Bronchial epithelial cell (primary cell): ENCODE measurements around the gene FSTL4. TPM values are rescaled to one million over a fixed set of nuclear protein-coding genes. Genes with fewer than 3 reads are reported as not detected.
"Not testable (repeated sequence)": the region's sequence is repeated elsewhere in the genome, so short reads cannot be mapped to it uniquely, and the experiment has no call there.

Experiments used
- DNase-seq: peaks from one replicate; pipeline ENCODE4 v3.0.0-alpha.2; 2010; ENCODE audit warnings: low read depth
- FAIRE-seq: peaks from 2 replicates; lab custom pipeline; 2011; peaks lifted over from hg19 to GRCh38; lab: Jason Lieb, UNC
- H3K27me3 ChIP-seq: 2 replicates; pipeline ENCODE4 v1.5.1; 2011; ENCODE audit warnings: low read length; ENCODE audit not compliant: control insufficient read depth, insufficient read depth
- H3K36me3 ChIP-seq: 2 replicates; pipeline ENCODE4 v1.5.1; 2011; ENCODE audit warnings: low read length; ENCODE audit not compliant: control insufficient read depth, insufficient read depth
- H3K4me3 ChIP-seq: 2 replicates; pipeline ENCODE4 v1.5.1; 2011; ENCODE audit warnings: mild to moderate bottlenecking, low read depth, low read length, control low read depth
- total RNA-seq: library from RNA; depleted of rRNA; stranded (reverse); fragments of >200 nt; gene quantifications from 2 replicates; pipeline ENCODE4 v1.2.1, GENCODE V29; 2014
- TF ChIP-seq, protein P1 (sequence below): IDR thresholded peaks from 2 replicates; pipeline ENCODE4 v1.5.1; 2011; ENCODE audit warnings: mild to moderate bottlenecking, moderate library complexity, low read length, control low read depth, inconsistent platforms; ENCODE audit not compliant: insufficient read depth, severe bottlenecking

Gene FSTL4
- total RNA-seq, 1 donor from 2014 or later, result not detected

DNA sequence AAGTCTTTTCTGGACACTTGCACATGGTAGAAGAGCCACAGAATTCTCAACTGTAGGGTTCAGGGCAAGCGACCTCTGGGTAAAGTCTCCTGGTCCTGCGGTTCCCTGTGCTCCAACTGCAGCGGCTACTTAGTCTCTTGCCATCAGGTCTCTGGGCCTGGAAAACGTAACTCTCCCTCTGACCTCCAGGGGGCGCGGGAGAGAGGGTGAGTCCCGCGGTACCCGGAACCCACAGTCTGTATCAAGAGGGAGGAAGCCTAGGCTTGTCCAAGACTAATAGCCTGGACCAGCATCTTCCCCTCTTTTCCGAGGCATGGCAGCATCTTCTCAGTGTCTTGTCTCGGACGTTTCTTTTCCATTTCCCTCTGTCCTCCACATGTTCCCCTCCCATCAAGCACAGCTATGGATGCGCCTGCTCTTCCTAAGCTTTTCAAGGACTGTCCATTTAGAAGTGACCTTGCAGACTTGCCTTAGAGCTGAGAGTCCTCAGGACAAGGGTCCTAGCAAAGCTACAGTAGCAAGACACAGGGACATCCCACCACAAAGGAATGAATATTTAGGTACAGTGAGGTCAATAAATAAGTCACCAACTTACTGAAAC is 59.3 kb downstream of the FSTL4 start:
- DNase-seq (peak; percentile 53), FAIRE-seq (no peak)
- TF ChIP-seq, protein P1, sequence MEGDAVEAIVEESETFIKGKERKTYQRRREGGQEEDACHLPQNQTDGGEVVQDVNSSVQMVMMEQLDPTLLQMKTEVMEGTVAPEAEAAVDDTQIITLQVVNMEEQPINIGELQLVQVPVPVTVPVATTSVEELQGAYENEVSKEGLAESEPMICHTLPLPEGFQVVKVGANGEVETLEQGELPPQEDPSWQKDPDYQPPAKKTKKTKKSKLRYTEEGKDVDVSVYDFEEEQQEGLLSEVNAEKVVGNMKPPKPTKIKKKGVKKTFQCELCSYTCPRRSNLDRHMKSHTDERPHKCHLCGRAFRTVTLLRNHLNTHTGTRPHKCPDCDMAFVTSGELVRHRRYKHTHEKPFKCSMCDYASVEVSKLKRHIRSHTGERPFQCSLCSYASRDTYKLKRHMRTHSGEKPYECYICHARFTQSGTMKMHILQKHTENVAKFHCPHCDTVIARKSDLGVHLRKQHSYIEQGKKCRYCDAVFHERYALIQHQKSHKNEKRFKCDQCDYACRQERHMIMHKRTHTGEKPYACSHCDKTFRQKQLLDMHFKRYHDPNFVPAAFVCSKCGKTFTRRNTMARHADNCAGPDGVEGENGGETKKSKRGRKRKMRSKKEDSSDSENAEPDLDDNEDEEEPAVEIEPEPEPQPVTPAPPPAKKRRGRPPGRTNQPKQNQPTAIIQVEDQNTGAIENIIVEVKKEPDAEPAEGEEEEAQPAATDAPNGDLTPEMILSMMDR, result peak; percentile 84

DNA sequence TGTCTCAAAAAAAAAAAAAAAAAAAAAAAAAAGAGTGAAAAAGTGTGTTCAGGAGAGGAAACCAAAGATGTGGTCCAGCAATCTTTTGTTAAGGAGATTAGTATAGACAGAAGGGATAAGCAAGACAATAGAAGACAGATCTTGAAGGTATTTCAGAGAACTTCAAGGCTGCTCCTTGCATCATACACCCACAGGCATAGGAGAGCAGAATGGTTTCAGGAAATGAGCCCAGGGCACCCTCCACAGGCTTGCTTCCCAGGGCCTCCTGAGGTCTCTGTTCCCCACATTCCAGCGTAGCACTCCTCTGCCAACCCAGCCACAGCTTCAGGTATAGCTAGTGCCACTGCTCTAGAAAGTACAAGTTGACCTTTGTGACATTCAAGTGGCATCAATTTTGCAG is 65.8 kb downstream of the FSTL4 start:
- Histone ChIP-seq H3K27me3 (no peaks in the 10 kb centered on the region), H3K4me3 (no peak overlapping the region), H3K36me3 (no peaks in the 10 kb centered on the region)
- FAIRE-seq (no peak), DNase-seq (no peak)
- TF ChIP-seq, protein P1, result no peak

More for the DNA sequence above, 59.3 kb downstream of the FSTL4 start:
- Histone ChIP-seq H3K27me3 (peaks cover 2% of the 10 kb centered on the region), H3K36me3 (no peaks in the 10 kb centered on the region), H3K4me3 (no peak overlapping the region)

DNA sequence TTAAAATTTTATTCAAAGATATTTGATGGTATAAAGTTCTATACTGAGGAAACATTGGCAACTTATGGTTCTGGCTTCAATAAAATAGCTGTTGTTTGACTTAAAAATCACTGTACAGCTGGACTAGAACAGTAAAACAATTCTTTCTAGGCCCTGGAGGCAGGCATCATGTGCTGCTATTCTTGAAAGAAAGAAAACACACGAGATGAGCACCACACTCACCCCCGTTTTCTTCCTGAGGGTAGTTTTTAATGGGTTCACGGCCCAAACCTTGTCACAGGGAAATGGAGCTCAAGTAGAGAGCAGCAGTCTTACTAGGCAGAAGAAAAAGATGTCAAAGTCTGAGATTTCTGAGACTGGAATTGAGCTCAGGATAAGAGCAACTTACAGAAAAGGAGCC is 68.0 kb downstream of the FSTL4 start:
- no peaks in the 10 kb centered on the region for H3K36me3 ChIP-seq
- TF ChIP-seq, protein P1, result no peak
- H3K27me3 ChIP-seq, result no peaks in the 10 kb centered on the region
- FAIRE-seq (no peak), DNase-seq (no peak)
- no peak overlapping the region for H3K4me3 ChIP-seq

DNA sequence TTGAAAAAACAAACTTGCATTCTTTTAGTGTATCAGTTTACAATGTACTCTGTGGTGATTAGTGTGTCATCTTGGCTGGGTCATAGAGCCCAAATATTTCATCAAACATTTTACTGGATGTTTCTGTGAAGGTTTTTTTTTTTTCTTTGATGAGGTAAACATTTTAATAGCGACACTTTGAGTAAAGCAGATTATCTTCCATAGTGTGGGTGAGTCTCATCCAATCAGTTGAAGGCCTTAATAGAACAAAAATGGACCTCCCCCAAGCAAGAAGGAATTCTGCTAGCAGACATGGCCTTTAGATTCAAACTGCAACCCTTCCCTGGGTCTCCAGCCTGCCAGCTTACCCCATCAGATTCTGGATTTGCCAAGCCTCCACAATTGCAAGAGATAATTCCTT is 72.5 kb downstream of the FSTL4 start:
- TF ChIP-seq, protein P1, result no peak
- FAIRE-seq (no peak), DNase-seq (no peak)
- H3K27me3 ChIP-seq, result no peaks in the 10 kb centered on the region
- H3K36me3 ChIP-seq, result no peaks in the 10 kb centered on the region
- no peak overlapping the region for H3K4me3 ChIP-seq

DNA sequence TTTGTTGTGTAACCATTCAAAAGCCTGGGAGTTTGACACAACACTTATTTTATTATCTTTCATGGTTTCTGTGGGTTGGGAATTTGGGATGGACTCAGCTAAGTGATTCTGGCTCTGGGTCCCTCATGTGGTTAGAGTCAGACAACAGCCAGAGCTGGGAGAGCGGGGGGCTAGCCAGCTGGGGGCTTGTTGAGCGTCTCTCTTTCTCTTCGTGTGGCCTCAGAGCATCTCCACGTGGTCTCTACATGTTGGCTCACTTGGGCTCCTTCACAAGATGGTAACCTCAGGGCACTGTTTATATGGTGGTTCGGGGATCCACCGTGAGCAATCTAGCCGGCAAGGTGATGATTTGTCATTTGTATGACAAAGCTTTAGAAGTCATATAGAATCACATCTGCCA is 73.6 kb downstream of the FSTL4 start:
- Histone ChIP-seq H3K4me3 (no peak overlapping the region), H3K36me3 (no peaks in the 10 kb centered on the region), H3K27me3 (no peaks in the 10 kb centered on the region)
- TF ChIP-seq, protein P1, result no peak
- no peak for FAIRE-seq
- no peak for DNase-seq

DNA sequence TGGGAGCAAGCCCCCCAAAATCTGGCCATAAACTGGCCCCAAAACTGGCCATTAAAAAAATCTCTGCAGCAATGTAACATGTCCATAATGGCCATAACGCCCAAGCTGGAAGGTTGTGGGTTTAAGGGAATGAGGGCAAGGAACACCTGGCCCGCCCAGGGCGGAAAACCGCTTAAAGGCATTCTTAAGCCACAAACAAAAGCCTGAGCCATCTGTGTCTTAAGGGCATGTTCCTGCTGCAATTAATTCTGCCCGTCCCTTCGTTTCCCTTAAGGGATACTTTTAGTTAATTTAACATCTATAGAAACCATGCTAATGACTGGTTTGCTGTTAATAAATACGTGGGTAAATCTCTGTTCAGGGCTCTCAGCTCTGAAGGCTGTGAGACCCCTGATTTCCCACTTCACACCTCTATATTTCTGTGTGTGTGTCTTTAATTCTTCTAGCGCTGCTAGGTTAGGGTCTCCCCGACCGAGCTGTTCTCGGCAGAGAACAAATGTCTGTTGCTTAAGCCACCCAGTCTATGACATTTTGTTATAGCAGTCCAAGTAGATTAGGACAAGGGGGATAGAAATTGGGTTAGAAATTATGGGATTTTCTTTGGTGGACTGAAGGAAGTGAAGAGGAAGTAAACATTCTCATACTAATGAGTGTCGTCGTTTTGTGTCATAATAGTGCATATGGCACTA is 77.0 kb downstream of the FSTL4 start:
- DNase-seq, H3K4me3 ChIP-seq, H3K36me3 ChIP-seq, H3K27me3 ChIP-seq, FAIRE-seq: not testable (repeated sequence)
